Measurements from ENCODE around the gene NLRP4. TPM values are rescaled to one million over a fixed set of nuclear protein-coding genes. Genes with fewer than 3 reads are reported as not detected.

The NLRP4 gene
- total RNA-seq, 2 experiments from 2014 or later: 4.0 to 4.6 TPM

GRCh38 chr19:55858401-55858800, 22.1 kb downstream of the NLRP4 start:
- Histone ChIP-seq H3K9me2 (ENCODE audit: insufficient read depth, low read length) (no peaks in the 10 kb centered on the region), H4K20me1 (ENCODE audit: insufficient read depth, low read length) (no peaks in the 10 kb centered on the region), H3K27ac (ENCODE audit: low read depth, low read length, poor library complexity, severe bottlenecking) (peak overlapping the region; percentile 88), H3K9me3 (ENCODE audit: low read length) (peaks cover 12% of the 10 kb centered on the region; the same call in 1 of the 2 replicates), H3K36me3 (ENCODE audit: insufficient read depth, low read length) (peaks cover 6% of the 10 kb centered on the region), H2AFZ (ENCODE audit: low read length) (peak overlapping the region; percentile 60; the same call in 1 of the 2 replicates), H3K4me2 (ENCODE audit: low read length) (peak overlapping the region; percentile 73), H3K4me3 (ENCODE audit: low read depth, low read length, poor library complexity, severe bottlenecking) (peak overlapping the region; percentile 68), H3K4me1 (ENCODE audit: insufficient read depth, low read length, poor library complexity, severe bottlenecking) (peaks cover 93% of the 10 kb centered on the region), H3K79me2 (ENCODE audit: insufficient read depth, low read depth, low read length) (peaks cover 34% of the 10 kb centered on the region)
- intact Hi-C loops (cut with micrococcal nuclease; ENCODE audit: unreplicated experiment): no loop called here
- no peak for TF ChIP-seq EZH2phosphoT487 (IDR thresholded peaks at IDR 0.05; ENCODE audit: borderline replicate concordance, low read depth, low read length)
- no peak for TF ChIP-seq CTCF (conservative IDR thresholded peaks at IDR 0.05; ENCODE audit: low read length)
- DNase-seq (ENCODE audit: low spot score): no peak
- BruUV-seq (replicated peaks): no TSS peak
- POLR2A ChIA-PET: interaction anchor here (0.7 to 5.4 kb wide), 4 partner anchors 26 to 787 kb away, joined by 3 to 43 read pairs (median 4); partner anchors contain the start of gene NLRP11
- CTCF ChIA-PET (ENCODE audit: unreplicated experiment): interaction anchor here (0.6 kb wide), 1 partner anchor 456 kb away, joined by 8 read pairs; the partner anchor contains the start of gene ZSCAN5A

GRCh38 chr19:55858969-55859368, 22.6 kb downstream of the NLRP4 start:
- DNase-seq (ENCODE audit: low spot score): no peak
- Histone ChIP-seq H3K4me2 (ENCODE audit: low read length) (peak overlapping the region; percentile 73), H3K9me3 (ENCODE audit: low read length) (peaks cover 7% of the 10 kb centered on the region; the same call in 1 of the 2 replicates), H3K4me1 (ENCODE audit: insufficient read depth, low read length, poor library complexity, severe bottlenecking) (peaks cover 87% of the 10 kb centered on the region), H3K27ac (ENCODE audit: low read depth, low read length, poor library complexity, severe bottlenecking) (peak overlapping the region; percentile 88), H3K9me2 (ENCODE audit: insufficient read depth, low read length) (no peaks in the 10 kb centered on the region), H3K36me3 (ENCODE audit: insufficient read depth, low read length) (peaks cover 11% of the 10 kb centered on the region), H2AFZ (ENCODE audit: low read length) (peak overlapping the region; percentile 60; the same call in 1 of the 2 replicates), H3K4me3 (ENCODE audit: low read depth, low read length, poor library complexity, severe bottlenecking) (peak overlapping the region; percentile 68), H3K79me2 (ENCODE audit: insufficient read depth, low read depth, low read length) (peaks cover 38% of the 10 kb centered on the region), H4K20me1 (ENCODE audit: insufficient read depth, low read length) (no peaks in the 10 kb centered on the region)
- ChIA-PET POLR2A (interaction anchor here (0.7 to 5.4 kb wide), 5 partner anchors 27 to 787 kb away, joined by 3 to 43 read pairs (median 4); partner anchors contain the start of gene NLRP11), CTCF (ENCODE audit: unreplicated experiment) (no interaction called here)
- no TSS peak for BruUV-seq (replicated peaks)
- no peak for TF ChIP-seq CTCF (conservative IDR thresholded peaks at IDR 0.05; ENCODE audit: low read length)
- no peak for TF ChIP-seq EZH2phosphoT487 (IDR thresholded peaks at IDR 0.05; ENCODE audit: borderline replicate concordance, low read depth, low read length)
- intact Hi-C loops (cut with micrococcal nuclease; ENCODE audit: unreplicated experiment): no loop called here

GRCh38 chr19:55866521-55866920, 30.2 kb downstream of the NLRP4 start:
- Histone ChIP-seq H4K20me1 (ENCODE audit: insufficient read depth, low read length) (no peaks in the 10 kb centered on the region), H3K36me3 (ENCODE audit: insufficient read depth, low read length) (peaks cover 42% of the 10 kb centered on the region), H3K4me2 (ENCODE audit: low read length) (0 out of 2 replicates have a peak overlapping the region, but pooled peaks have one; percentile 10), H3K9me2 (ENCODE audit: insufficient read depth, low read length) (no peaks in the 10 kb centered on the region), H3K9me3 (ENCODE audit: low read length) (peaks cover 4% of the 10 kb centered on the region; the same call in 1 of the 2 replicates), H3K4me3 (ENCODE audit: low read depth, low read length, poor library complexity, severe bottlenecking) (no peak overlapping the region), H2AFZ (ENCODE audit: low read length) (no peak overlapping the region), H3K4me1 (ENCODE audit: insufficient read depth, low read length, poor library complexity, severe bottlenecking) (peaks cover 14% of the 10 kb centered on the region), H3K27ac (ENCODE audit: low read depth, low read length, poor library complexity, severe bottlenecking) (no peak overlapping the region), H3K79me2 (ENCODE audit: insufficient read depth, low read depth, low read length) (peaks cover 15% of the 10 kb centered on the region; the same call in 1 of the 2 replicates)
- ChIA-PET POLR2A (no interaction called here), CTCF (ENCODE audit: unreplicated experiment) (no interaction called here)
- intact Hi-C loops (cut with micrococcal nuclease; ENCODE audit: unreplicated experiment): no loop called here
- TF ChIP-seq CTCF (conservative IDR thresholded peaks at IDR 0.05; ENCODE audit: low read length) (no peak), EZH2phosphoT487 (IDR thresholded peaks at IDR 0.05; ENCODE audit: borderline replicate concordance, low read depth, low read length) (no peak)
- no TSS peak for BruUV-seq (replicated peaks)
- no peak for DNase-seq (ENCODE audit: low spot score)

Data from OCI-LY7 (cell line).